ENCODE results near the gene ARMC9.

DNA sequence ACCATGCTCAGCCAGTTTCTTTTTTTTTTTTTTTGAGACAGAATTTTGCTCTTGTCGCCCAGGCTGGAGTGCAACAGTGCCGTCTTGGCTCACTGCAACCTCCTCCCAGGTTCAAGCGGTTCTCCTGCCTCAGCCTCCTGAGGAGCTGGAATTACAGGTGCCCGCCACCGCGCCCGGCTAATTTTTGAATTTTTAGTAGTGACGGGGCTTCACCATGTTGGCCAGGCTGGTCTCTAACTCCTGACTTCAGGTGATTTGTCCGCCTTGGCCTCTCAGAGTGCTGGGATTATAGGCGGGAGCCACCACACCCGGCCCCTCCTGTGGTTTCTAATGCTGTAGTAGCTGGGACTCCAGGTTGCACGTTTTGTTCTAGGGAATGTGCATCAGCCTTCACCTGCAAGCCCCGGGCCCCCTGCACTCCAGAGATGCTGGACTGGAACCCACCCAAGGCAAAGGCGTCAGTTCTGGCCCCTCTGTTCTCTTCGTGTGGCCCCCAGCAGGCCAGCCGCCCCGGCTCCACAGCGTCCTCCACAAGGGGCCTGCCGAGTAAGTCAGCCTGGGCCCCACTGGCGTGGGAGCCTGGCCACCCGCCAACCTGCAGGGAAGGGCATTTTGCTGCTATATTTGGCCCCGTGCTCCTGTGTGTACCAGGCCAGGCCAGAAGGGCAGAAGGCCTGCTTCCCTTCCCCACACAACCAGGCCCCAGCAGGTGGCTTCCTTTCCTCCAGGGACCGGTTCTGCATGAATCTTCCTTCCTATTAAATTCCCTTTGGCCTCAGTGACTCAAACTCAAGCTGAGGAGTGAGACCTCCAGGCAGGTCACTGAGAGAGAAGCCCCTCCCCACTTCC lies 171.4 kb downstream of the ARMC9 start:
- TF ChIP-seq PREB (CRISPR knock-in tag; IDR thresholded peaks at IDR 0.05) (no peak), ZFX (CRISPR knock-in tag; IDR thresholded peaks at IDR 0.05; ENCODE audit: low read depth) (no peak), ZBTB8A (CRISPR knock-in tag; IDR thresholded peaks at IDR 0.05; ENCODE audit: borderline replicate concordance, low read depth) (no peak), ZBTB7A (CRISPR knock-in tag; IDR thresholded peaks at IDR 0.05) (no peak), POLR2A (IDR thresholded peaks at IDR 0.05; ENCODE audit: insufficient read depth in 1 of 2, low read depth in 2 of 2, low read length in 2 of 2) (no peak), ISX (CRISPR knock-in tag; conservative IDR thresholded peaks at IDR 0.05) (no peak), ZFP36L2 (CRISPR knock-in tag; IDR thresholded peaks at IDR 0.05) (no peak), PCBP2 (optimal IDR thresholded peaks at IDR 0.05; ENCODE audit: low read depth, low read length, poor library complexity, severe bottlenecking) (no peak), TCF7 (IDR thresholded peaks at IDR 0.05; ENCODE audit: low read depth) (no peak), ZNF20 (CRISPR knock-in tag; IDR thresholded peaks at IDR 0.05) (no peak), EZH2 (conservative IDR thresholded peaks at IDR 0.05; ENCODE audit: low read depth, low read length) (no peak), AHR (CRISPR knock-in tag; IDR thresholded peaks at IDR 0.05) (no peak), MYC (CRISPR knock-in tag; IDR thresholded peaks at IDR 0.05; ENCODE audit: borderline replicate concordance) (no peak)

Data from HepG2 (cell line).